Activated T-cell treated with anti-CD3 and anti-CD28 coated beads for 24 hours (primary cell): ENCODE results near the gene CPNE2.
"Not testable (repeated sequence)": the region's sequence is repeated elsewhere in the genome, so short reads cannot be mapped to it uniquely, and the experiment has no call there.

ENCODE experiments used
- DNase-seq: peaks from one replicate; pipeline ENCODE4 v3.0.0-alpha.2; 2020; ENCODE audit warnings: low read depth

The CPNE2 gene

DNA sequence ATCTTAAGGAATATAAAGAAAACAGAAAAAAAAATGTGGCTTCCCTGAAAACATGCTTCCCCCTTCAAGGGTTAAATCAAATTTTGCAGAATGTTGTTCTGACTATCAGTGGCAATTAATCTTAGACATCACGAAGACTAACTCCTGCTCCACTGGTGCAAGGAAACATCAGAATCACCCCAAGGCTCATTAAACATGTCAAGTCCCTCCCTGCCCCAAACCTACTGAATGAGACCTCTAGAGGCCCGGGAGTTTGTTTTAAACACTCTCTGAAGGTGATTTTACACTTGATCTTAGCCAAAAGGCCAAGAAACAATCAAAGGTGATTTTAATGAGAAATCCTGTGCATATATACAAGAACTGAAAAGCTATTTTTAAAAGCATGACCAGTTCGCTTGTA, 75.2 kb downstream of the CPNE2 start:
- no peak for DNase-seq

DNA sequence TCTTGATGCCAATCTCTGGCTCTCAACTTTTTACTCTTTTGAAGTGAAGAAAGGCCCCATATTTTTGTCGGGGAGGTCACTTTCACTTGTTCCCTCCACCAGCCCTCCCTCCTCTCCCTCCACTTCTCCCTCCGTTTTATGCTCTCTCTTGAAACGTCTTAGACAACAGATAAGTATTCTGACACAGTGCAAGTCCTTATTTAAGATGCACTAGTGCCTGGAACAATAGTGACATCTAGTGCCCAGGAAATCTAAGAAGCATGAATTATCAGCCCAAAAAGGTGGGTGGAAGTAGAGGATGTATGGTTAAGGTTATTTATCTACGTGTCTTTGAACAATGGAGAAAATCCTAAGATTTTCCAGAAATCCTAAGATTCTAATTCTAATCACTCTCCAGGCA, 75.6 kb downstream of the CPNE2 start:
- no peak for DNase-seq

DNA sequence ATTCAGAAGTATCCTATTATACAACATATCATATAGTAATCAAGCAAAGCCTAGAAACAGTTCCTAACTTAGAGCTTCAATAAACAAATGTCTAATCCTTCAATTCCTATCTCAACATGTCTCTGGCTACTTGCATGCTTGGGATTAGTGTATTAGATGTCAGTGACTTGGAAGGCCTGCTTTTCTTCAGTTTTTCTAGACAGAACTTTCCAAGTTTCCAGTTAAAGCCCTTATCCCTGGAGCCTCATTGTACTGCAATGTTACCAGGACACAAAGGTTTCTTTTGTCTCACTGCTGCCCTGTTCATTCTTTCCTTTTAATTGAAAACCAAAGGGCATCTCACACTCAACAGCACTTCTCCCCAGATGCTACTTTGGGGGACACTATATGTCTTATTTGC, 76.9 kb downstream of the CPNE2 start:
- DNase-seq = no peak

DNA sequence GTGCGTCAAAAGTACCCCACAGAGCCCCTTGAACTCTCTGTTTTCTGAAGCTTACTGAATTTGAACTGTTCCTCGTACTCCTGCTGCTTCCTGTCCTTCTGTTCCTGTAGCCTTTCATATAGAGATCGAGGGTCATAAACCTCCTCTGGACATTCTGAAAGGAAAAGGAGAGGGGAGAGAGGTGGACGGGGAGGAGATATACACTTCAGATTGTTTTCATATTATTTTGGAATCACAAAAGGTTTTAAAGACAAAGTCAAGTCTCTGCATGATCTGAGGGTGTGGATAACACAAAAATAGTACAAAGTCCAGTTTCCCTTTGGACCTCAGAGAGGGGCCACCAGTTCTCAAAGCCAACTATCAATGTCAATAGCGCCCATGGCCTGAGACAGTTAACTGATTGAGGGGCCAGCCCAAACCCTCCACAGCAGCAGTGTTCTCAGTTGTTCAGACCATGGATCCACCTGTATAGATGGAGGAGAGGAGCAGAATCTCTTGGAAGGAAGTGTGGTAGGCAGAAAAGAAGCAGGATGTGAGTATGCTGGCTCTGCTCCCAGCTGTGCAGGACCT, 80.4 kb downstream of the CPNE2 start:
- DNase-seq = no peak

DNA sequence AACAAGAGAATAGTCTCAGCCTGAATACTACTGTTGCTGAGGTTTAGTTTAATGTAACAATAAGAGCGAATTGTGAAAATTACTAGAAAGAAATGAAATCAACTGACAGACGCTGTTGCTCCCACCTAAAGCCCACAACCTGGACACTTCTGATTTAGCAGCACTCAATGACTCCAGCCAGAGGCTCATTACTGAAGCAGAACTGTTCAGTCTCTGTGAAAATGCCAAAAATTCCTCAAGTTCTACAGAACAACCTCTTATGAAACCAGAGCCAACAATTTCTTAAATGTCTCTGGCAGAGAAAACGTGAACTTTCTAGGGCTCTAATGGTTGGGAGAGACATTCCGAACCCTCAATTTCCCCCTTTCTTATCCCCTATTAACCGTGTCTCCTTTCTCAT, 83.5 kb downstream of the CPNE2 start:
- DNase-seq = no peak

DNA sequence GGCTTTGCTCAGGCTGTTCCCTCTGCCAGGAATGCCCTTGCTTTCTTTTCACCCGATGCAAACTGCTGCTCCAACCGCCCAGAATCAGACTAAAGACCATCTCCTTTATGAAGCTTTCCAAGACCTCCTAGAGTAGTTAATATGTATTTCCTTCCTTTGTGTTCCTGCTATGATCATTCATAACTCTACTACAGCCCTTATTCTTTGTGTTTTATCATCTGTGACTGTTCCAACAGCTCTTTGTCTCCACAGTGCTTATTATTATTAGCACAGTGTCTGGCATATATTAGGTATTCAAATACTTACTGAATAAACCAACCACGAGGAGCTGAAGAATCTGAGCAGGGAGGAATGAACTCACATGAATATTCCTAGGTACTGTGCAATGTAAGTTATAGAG, 85.8 kb downstream of the CPNE2 start:
- no peak for DNase-seq

DNA sequence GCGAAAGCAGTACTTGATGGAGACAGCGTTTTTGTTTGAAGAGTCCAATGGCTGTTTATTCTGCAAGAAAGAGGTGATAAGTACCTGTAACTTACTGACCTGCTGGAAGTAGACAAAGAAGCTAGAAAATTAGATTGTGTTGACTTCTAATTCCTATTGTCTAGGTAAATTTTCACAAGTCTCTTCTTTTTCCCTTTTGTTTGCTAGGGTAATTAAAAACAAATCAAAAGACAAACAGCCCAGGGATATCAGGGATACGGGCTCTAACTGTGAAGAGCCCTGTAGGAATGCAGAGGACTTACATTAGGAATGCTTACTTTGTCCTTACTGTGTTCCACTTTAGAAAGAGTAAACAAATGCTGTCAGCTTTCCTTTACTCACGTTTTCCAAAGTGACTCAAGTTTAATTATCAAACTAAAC, 86.4 kb downstream of the CPNE2 start:
- no peak for DNase-seq

DNA sequence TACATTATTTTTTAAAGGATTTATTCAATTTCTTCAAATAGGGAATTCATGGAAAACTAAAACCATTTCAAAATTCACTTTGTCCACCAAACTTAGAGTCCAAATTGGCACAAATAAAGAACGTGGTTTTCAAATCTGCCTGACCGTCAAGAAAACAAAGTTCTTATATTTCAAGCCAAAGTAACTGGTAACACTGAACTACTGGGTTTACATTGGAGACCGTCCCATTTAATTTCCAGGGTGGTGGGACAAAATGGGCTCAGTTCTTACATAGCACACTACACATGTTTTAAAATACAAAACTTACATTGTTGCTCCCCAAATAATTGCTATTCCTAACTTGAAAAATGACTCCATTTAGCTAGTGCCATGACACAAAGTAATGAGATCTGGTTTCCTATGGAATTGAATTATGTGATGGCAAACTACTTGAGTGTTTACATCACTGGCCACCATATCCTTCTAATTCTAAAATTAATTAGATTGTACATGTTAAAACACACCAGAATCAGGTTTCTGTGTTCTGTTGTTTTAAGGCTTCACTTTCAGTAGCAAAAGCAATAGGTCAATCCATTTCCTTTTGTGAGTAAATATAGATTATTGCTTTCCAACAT, 86.9 kb downstream of the CPNE2 start:
- DNase-seq = no peak

DNA sequence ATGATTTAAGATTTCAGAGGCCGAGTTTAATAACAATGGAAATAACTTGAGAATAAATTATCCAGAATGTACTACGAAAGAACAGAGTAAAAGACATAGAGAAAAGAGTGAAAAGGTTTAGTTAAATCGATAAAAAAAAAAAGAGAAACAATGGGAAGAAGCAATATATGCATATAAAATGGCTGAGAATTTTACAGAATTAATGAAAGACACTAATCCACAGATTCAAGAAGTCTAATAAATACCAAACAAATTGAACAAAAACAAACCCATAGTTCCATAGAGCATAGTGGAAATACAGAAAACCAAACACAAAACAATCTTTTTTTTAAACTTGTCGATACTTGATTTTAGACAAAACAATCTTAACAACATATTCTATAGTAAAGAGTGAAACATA, 91.7 kb downstream of the CPNE2 start:
- no peak for DNase-seq

DNA sequence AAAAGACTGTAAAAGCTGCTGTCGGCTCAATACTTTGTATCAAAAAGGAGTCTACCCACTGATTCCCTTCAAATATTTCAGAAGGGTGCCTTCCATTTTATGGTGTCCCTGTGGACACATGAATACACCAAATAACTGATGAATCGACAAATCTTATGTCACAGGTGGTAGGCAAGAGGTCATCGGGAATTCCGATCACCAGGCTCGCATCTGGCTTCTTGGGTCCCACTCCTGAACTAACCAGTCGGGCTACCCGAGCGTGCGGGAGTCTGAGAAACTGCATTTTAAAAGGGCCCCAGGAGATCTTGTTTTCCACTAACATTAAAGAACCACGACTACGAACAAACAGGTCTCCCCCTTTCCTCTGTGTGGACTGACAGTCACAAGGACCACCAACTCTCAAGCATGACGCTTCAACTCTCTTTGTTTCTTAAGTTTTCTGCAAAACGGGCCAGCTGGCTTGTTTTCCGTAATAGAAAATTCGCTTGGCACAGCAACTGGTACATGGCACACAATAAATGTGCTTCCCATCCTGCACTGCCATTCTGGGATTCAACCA, 92.6 kb downstream of the CPNE2 start:
- DNase-seq = no peak

DNA sequence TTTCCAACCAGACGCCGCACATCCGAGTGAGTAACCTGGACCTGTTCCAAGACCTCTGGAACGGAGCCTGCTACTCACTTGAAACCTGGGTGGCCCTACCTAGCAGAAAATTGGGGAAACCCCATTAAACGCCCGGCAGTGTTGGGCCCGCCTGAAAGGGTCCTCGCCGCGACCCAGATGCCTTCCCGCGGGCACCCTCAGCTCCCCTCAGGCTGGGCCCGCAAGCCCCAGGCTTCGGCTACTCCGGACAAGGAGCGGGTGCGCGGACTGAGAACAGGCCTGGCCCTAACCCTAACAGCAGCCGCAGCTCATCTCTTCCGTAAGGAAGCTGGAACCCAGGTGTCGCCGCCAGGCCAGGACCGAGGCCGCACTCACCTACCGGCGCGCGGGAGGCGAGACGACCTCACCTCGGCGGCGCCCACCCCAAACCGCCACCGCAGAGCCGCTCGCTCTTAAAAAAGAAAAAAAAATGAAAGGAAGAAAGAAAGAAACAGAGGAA, 93.1 kb downstream of the CPNE2 start:
- peak; percentile 14 for DNase-seq

DNA sequence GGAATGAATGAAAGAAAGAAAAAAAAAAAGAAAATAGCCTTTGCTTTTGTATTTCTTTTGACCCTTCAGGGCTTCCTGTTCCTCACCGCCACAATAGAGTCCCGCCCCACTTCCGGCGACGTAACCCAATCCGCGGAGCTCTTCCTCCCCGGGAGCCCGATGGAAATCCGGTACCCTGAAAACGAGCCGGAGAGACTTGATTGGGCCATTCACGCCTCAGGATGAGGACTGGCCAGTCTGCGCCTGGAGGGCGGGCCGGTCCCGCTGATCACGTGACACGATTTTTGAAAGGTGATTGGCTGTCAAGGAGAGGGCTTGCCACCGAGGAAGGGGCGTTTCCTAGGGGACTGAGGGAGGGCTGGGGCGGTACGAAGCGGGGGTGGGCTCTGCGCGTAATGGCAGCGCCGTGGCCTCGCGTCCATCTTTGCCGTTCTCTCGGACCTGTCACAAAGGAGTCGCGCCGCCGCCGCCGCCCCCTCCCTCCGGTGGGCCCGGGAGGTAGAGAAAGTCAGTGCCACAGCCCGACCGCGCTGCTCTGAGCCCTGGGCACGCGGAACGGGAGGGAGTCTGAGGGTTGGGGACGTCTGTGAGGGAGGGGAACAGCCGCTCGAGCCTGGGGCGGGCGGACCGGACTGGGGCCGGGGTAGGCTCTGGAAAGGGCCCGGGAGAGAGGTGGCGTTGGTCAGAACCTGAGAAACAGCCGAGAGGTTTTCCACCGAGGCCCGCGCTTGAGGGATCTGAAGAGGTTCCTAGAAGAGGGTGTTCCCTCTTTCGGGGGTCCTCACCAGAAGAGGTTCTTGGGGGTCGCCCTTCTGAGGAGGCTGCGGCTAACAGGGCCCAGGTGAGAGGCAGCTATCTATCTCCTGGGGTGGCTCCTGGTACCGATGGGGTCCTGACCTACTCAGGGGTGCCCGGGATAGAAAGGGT, 93.8 kb downstream of the CPNE2 start, which contains the start of the genes PSME3IP1 and RSPRY1:
PSME3IP1 (minus strand) TSS at position 95 of the 927 bp plus-strand sequence. CDS start 12,185 bp downstream, outside the sequence.
RSPRY1 (plus strand) TSS at position 385 of the 927 bp plus-strand sequence. CDS start 18,330 bp downstream, outside the sequence.
- peak; percentile 99 for DNase-seq

DNA sequence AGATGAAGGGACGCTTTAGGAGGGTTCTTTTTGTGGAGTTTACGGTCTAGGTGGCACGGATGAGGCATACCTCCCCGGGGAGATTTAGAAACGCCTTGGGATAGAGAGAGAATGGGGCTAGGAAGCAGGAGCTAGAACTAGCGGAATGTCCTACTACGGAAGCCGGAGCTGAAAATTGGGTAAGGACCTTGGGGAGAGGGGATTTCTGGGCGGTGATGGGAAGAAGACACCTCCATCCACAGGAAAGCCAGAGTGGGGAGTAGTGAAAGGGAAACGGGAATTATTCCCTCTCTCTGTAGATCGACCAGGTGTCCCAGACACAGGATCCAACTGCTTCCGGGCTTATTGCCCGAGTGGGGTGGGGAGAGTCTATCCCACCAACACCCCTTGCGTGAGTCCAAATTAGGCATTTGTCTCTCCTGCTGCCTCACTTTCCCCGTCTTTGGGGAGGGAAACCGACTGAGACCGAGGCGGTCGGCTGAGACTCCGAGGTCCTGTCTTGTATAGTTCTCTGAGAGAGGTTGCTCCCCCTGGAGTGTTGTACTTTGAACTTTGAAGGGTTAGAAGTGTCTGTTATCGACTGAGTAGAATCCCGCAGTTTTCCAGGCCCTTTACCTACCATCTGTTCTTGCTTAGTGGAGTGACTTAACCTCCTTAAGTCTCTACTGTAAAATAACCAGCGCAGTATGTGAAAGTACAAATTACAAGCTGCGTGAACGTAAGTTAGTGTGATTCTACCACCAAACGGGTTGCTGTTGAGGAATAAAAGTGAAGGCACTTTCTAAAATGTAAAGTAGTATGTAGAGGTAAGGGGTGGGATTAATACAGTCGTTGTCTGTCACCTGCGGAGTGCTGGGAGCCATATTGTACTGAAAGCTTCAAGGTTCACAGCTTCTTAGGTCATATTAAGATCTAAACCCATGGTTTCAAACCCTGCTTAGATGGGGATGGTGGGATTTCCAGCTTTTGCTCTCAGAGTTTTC, 94.8 kb downstream of the CPNE2 start:
- DNase-seq = no peak

DNA sequence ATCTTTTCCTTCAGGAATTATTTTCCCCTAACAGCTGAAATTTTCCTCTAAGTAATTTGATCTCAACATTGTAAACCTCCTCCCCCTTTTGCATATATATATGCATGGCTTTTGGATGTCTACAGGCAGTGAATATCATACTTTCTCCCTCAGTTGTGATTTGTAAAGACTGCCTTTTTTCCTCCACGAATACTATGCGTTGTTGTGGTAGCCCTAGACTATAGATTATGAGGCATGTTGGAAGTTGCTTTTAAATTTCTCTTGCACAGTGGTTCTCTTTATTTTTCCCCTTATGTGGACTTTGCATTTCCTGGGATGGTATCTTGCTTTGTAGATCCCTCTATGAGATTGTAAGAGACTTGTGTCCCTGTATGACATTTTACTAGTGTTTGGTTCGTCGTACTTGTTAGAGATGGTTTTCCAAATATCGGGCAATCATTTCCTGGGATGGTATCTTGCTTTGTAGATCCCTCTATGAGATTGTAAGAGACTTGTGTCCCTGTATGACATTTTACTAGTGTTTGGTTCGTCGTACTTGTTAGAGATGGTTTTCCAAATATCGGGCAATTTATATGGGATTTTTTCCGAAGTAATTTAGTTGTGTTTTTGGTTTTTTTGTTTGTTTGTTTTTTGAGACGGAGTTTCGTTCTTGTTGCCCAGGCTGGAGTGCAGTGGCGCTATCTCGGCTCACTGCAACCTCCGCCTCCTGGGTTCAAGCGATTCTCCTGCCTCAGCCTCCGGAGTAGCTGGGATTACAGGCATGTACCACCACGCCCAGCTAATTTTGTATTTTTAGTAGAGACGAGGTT, 95.7 kb downstream of the CPNE2 start:
- not testable (repeated sequence) for DNase-seq

DNA sequence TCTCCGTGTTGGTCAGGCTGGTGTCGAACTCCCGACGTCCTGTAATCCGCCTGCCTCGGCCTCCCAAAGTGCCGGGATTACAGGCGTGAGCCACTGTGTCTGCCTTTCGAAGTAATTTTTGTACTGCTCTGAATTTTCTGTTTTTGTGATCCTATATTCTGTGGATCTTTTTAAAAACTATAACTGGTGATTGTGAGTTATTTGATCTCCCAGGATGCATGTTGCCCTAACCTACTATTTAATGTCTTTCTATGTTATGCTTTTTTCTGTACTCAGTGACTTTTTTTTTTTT, 96.3 kb downstream of the CPNE2 start:
- no peak for DNase-seq

DNA sequence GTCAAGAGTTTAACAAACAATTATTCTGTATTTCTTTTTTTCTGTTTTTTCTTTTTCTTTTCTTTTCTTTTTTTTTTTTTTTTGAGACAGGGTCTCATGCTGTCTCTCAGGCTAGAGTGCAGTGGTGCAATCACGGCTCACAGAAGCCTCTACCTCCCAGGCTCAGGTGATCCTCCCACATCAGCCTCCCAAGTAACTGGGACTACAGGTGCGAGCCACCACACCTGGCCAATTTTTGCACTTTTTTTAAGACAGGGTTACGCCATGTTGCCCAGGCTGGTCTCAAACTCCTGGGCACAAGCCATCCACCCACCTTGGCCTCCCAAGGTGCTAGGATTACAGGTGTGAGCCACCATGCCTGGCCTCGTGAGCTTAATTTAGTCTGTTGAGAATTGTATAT, 97.1 kb downstream of the CPNE2 start:
- DNase-seq = not testable (repeated sequence)

DNA sequence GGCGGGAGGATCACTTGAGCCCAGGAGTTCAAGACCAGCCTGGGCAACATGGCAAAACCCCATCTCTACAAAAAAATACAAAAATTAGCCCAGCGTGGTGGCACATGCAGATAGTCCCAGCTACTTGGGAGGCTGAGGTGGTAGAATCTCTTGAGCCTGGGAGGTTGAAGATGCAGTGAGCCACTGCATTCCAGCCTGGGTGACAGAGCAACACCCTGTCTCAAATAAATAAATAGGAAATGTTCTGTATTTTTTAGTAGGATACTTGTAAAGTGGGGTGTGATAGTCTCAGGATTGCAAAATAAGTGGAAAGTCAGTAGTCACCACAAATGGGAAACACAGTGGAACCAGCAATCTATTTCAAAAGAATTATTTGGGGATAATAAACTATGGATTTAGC, 97.8 kb downstream of the CPNE2 start:
- no peak for DNase-seq

DNA sequence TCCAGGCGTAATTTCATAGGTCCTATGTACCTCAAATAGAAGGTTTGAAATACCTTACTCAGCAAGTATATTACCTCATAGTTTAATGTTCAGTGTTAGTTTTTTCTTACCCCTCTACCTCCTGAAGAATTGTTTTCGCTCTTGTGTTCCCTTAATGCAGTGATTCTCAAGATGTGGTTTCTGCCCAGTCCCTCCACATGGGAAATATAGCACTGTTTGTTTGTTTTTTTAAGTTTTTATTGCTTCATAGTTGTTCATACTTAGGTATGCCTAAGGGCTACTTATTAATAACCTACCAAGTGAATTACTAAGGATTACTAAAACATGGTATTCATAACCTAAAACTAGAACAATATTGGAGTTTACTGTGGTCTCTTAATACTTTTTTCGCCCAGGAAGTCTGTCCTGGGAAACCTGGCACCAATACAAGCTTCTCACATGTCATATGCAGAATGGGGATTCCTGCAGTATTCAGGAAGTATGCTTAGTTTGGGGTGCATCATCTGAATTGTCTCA, 98.7 kb downstream of the CPNE2 start:
- DNase-seq = no peak

DNA sequence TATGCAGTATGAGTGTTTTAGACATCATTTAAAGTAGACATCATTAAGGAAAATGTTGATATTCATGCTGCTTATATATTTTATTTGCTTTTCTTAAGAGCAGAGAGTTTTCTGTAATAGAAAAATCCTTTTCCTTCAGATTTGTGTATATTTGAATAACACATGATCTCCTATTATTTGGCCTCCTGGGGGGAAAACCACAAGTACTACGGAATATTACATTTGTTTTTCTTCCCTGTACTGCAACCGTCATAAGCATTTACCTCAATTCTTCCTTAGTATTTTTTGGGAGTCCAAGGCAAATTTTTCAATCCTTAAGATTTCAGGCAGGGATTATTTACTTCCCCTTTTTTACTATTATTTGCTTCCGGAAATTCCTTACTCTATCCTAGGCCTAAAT, 99.8 kb downstream of the CPNE2 start:
- DNase-seq = no peak
